HepG2 (cell line): Measurements from ENCODE around the gene CD248. TPM values are rescaled to one million over a fixed set of nuclear protein-coding genes. Genes with fewer than 3 reads are reported as not detected.

ENCODE experiments used
- ATAC-seq: fragments of 200-7000 bp; cut with Tn5 transposase; 3 replicates; pipeline ENCODE4 v1.9.1; 2020; ENCODE audit warnings: mild to moderate bottlenecking, moderate library complexity
- BruUV-seq: library from RNA; stranded (reverse); fragments of 400-500 nt; replicated peaks from 2 replicates; lab custom pipeline; 2021; lab: Mats Ljungman, UMichigan
- CTCF ChIA-PET: fragments of 300-600 bp; formaldehyde crosslinking; extraction: SDS; loops from one replicate; lab custom pipeline; 2021; ENCODE audit warnings: low total read pairs, inconsistent platforms, low intra/inter-chr PET ratio; lab: Yijun Ruan, JAX
- POLR2A ChIA-PET: fragments of 350-600 bp; sonication (Branson Sonifier 250); formaldehyde crosslinking; loops from one replicate; lab custom pipeline; 2020; ENCODE audit warnings: antibody characterized with exemption, inconsistent platforms; lab: Yijun Ruan, JAX
- DNase-seq: peaks from one replicate; pipeline ENCODE4 v3.0.0-alpha.2; 2015; ENCODE audit warnings: low spot score
- FAIRE-seq: peaks from 3 replicates; lab custom pipeline; 2011; peaks lifted over from hg19 to GRCh38; lab: Jason Lieb, UNC
- H2AFZ ChIP-seq: one replicate; pipeline ENCODE4 v1.6.1; 2011; ENCODE audit warnings: low read length, inconsistent platforms
- H3K27ac ChIP-seq: fragments of 300-600 bp; 3 replicates; pipeline ENCODE4 v1.8.0; 2011; ENCODE audit warnings: mixed run types, mild to moderate bottlenecking, mixed read lengths, low read length, inconsistent platforms; ENCODE audit not compliant: insufficient read depth; ENCODE audit errors: extremely low read length
- H3K27me3 ChIP-seq, 2 experiments: fragments of 200-600 bp in 1 of 2; 2 replicates in 1 of 2; 3 replicates in 1 of 2; pipeline versions ENCODE4 v1.6.0 to v1.8.0; 2011; ENCODE audit warnings: low read length in 2 of 2, mild to moderate bottlenecking in 2 of 2, moderate library complexity in 2 of 2, inconsistent platforms in 1 of 2; ENCODE audit not compliant: insufficient read depth in 2 of 2, control insufficient read depth in 1 of 2
- H3K36me3 ChIP-seq, 2 experiments: fragments of 200-600 bp in 1 of 2; replicated peaks in 1 of 2; 2 replicates in 1 of 2; 3 replicates in 1 of 2; pipeline versions ENCODE4 v1.5.1 to v1.8.0; 2011; ENCODE audit warnings: low read length in 2 of 2, inconsistent platforms in 1 of 2; ENCODE audit not compliant: insufficient read depth in 2 of 2, control insufficient read depth in 1 of 2
- H3K4me1 ChIP-seq: 2 replicates; pipeline ENCODE4 v1.5.1; 2012; ENCODE audit warnings: low read length, inconsistent platforms; ENCODE audit not compliant: insufficient read depth
- H3K4me2 ChIP-seq: 2 replicates; pipeline ENCODE4 v1.6.0; 2011; ENCODE audit warnings: low read depth, low read length, inconsistent platforms
- H3K4me3 ChIP-seq, 3 experiments: fragments of 200-600 bp in 1 of 3; sonication (generic), shearing (Covaris generic) in 1 of 3; replicated peaks in 1 of 3; 2 replicates each; pipeline ENCODE4 v1.5.1; 2011 to 2016; ENCODE audit warnings: low read length in 3 of 3, inconsistent platforms in 2 of 3, low read depth in 2 of 3, mild to moderate bottlenecking in 2 of 3, control low read depth in 1 of 3, mixed read lengths in 1 of 3; ENCODE audit not compliant: insufficient read depth in 1 of 3
- H3K79me2 ChIP-seq: one replicate; pipeline ENCODE4 v1.6.1; 2011; ENCODE audit warnings: low read length, inconsistent platforms; ENCODE audit not compliant: insufficient read depth
- H3K9ac ChIP-seq: 2 replicates; pipeline ENCODE4 v1.6.0; 2011; ENCODE audit warnings: mild to moderate bottlenecking, low read depth, low read length, inconsistent platforms; ENCODE audit not compliant: insufficient read depth
- H3K9me3 ChIP-seq: 2 replicates; pipeline ENCODE4 v1.5.1; 2012; ENCODE audit warnings: mild to moderate bottlenecking, low read length
- H4K20me1 ChIP-seq: 2 replicates; pipeline ENCODE4 v1.6.0; 2011; ENCODE audit warnings: inconsistent platforms, mild to moderate bottlenecking, low read length, moderate library complexity; ENCODE audit not compliant: insufficient read depth
- MNT ChIP-seq: fragments of 450-650 bp; IDR thresholded peaks from 2 replicates; pipeline ENCODE4 v1.6.1; 2016
- ZNF326 ChIP-seq: sonication (generic); formaldehyde crosslinking; IDR thresholded peaks from 2 replicates; pipeline ENCODE4 v1.4.0; 2020; ENCODE audit warnings: missing genetic modification reagents, borderline replicate concordance
- ZNF382 ChIP-seq: sonication (generic); formaldehyde crosslinking; IDR thresholded peaks from 2 replicates; pipeline ENCODE4 v1.5.0; 2020; ENCODE audit warnings: missing genetic modification reagents, mild to moderate bottlenecking, borderline replicate concordance
- ZNF430 ChIP-seq: sonication (generic); formaldehyde crosslinking; IDR thresholded peaks from 2 replicates; pipeline ENCODE4 v1.9.0; 2021; ENCODE audit warnings: mild to moderate bottlenecking, missing genetic modification reagents
- WGBS: methylation state at CpG from one replicate; pipeline ENCODE4 v1.1.6; 2017; ENCODE audit warnings: low lambda C conversion rate; 5-methylcytosine and 5-hydroxymethylcytosine counted together
- in situ Hi-C: cut with HindIII; loops from 2 replicates; pipeline ENCODE4 v1.10.0; 2017; ENCODE audit warnings: low pct_unique_long_range_greater_than_20kb; ENCODE audit not compliant: extremely low pct_ligation_motif_present
- intact Hi-C: fragments of 100-400 bp; cut with micrococcal nuclease; formaldehyde crosslinking; loops from one replicate; pipeline ENCODE4 v1.10.0; 2022; ENCODE audit not compliant: unreplicated experiment
- polyA plus RNA-seq, 8 experiments: library from polyadenylated mRNA; depleted of rRNA in 3 of 8; stranded (reverse) in 7 of 8; unstranded in 1 of 8; fragments of >200 nt; fragmentation: Illumina TruSeq in 4 of 8; extraction: Trizol in 4 of 8; gene quantifications; 2 replicates each; pipeline versions ENCODE4 v1.2.1 to v1.2.3, GENCODE V29; 2011 to 2016; ENCODE audit warnings: low read depth in 4 of 8, missing spikeins in 1 of 8, mixed read lengths in 1 of 8; ENCODE audit not compliant: insufficient read depth in 1 of 8
- total RNA-seq, 5 experiments: library from RNA; depleted of rRNA; stranded (reverse); fragments of >200 nt; fragmentation: Illumina TruSeq; extraction: Trizol; gene quantifications; 2 replicates each; pipeline ENCODE4 v1.2.3, GENCODE V29; 2016; ENCODE audit warnings: low read depth in 1 of 5

CD248 gene
- total and polyA plus RNA-seq, 2 of the 13 experiments (the other 11 are each of a cell fraction or from before 2014, with no cell fraction given), result 0.25 to 0.35 TPM

- Histone ChIP-seq H3K4me3 (no peak overlapping the region; a peak in 1 of 6 replicates), H4K20me1 (no peaks in the 10 kb centered on the region), H3K4me2 (peak overlapping the region; percentile 95; the same call in 1 of the 2 replicates), H2AFZ (no peak overlapping the region), H3K4me1 (peaks cover 34% of the 10 kb centered on the region), H3K27ac (no peak overlapping the region)
- CTCF ChIA-PET, result no interaction called here
- DNase-seq, result no peak
- no peak for TF ChIP-seq ZNF430 (CRISPR knock-in tag)
- TF ChIP-seq ZNF326 (CRISPR knock-in tag), result no peak
- TF ChIP-seq, all 625 proteins: peak for 0
- peaks cover 19 to 29% of the 10 kb centered on the region in 2 experiments; a peak in 4 of 5 replicates for H3K36me3 ChIP-seq
- peaks cover 34% of the 10 kb centered on the region for H3K79me2 ChIP-seq
- H3K27me3 ChIP-seq, result no peaks in the 10 kb centered on the region; a peak in 1 of 5 replicates
- no peaks in the 10 kb centered on the region for H3K9me3 ChIP-seq
- H3K9ac ChIP-seq, result 0 out of 2 replicates have a peak overlapping the region, but pooled peaks have one; percentile 94
- POLR2A ChIA-PET, result no interaction called here
- in situ Hi-C loops, result no loop called here
- ATAC-seq, result no peak
- no peak for FAIRE-seq
- intact Hi-C loops, result no loop called here
- BruUV-seq, result no TSS peak
- WGBS, result 97% methylated on average over 8 of the region's 8 CpGs
These were observed 26.3 kb upstream of the CD248 start for GRCh38 chr11:66343176-66343575.

GRCh38 chr11:66341502-66342126, 24.8 kb upstream of the CD248 start:
- FAIRE-seq, result no peak
- TF ChIP-seq ZNF382 (CRISPR knock-in tag) (no peak), MNT (peak; percentile 21; the same call in 1 of the 2 replicates)
- ATAC-seq, result no peak
- ChIA-PET POLR2A (interaction anchor here (1.3 kb wide), 1 partner anchor 29 kb away, joined by 4 read pairs; no protein-coding TSS in a partner anchor), CTCF (no interaction called here)
- in situ Hi-C loops (no loop called here), intact Hi-C loops (no loop called here)
- BruUV-seq, result no TSS peak
- Histone ChIP-seq H3K4me3 (no peak overlapping the region), H3K4me1 (peaks cover 35% of the 10 kb centered on the region), H4K20me1 (no peaks in the 10 kb centered on the region), H2AFZ (no peak overlapping the region), H3K27ac (no peak overlapping the region), H3K79me2 (peaks cover 31% of the 10 kb centered on the region), H3K4me2 (no peak overlapping the region), H3K9me3 (no peaks in the 10 kb centered on the region), H3K9ac (no peak overlapping the region), H3K27me3 (no peaks in the 10 kb centered on the region; a peak in 1 of 5 replicates), H3K36me3 (peaks cover 19 to 29% of the 10 kb centered on the region in 2 experiments; a peak in 4 of 5 replicates)
- WGBS, result 95% methylated on average over 21 of the region's 21 CpGs
- DNase-seq, result no peak
